SK-N-SH (cell line): ENCODE measurements around the gene SYCE1L. TPM values are rescaled to one million over a fixed set of nuclear protein-coding genes. Genes with fewer than 3 reads are reported as not detected.

Experiments used
- CTCF ChIA-PET: fragments of 300-600, 350-600 bp; formaldehyde crosslinking; extraction: SDS; loops from one replicate; lab custom pipeline; 2021; lab: Yijun Ruan, JAX
- POLR2A ChIA-PET: fragments of 350-600 bp; sonication (Branson Sonifier 250); formaldehyde crosslinking; extraction: SDS; loops from one replicate; lab custom pipeline; 2020; ENCODE audit warnings: antibody characterized with exemption, inconsistent platforms; lab: Yijun Ruan, JAX
- DNase-seq: peaks from one replicate; pipeline ENCODE4 v3.0.0; 2012
- H2AFZ ChIP-seq: fragments of 200-600 bp; sonication (generic); 2 replicates; pipeline ENCODE4 v1.8.1; 2016; ENCODE audit warnings: antibody characterized with exemption, mild to moderate bottlenecking, low read depth
- H3F3A ChIP-seq: fragments of 200-600 bp; sonication (generic); replicated peaks from 2 replicates; pipeline ENCODE3; 2016; ENCODE audit warnings: antibody characterized with exemption, mild to moderate bottlenecking; ENCODE audit not compliant: insufficient read depth
- H3K27ac ChIP-seq, 2 experiments: fragments of 200-500 bp in 1 of 2; fragments of 200-600 bp in 1 of 2; sonication (Bioruptor generic) in 1 of 2; sonication (generic), shearing (Covaris generic) in 1 of 2; 2 replicates each; pipeline versions ENCODE4 v1.5.1 to v1.6.1; 2014 to 2016; ENCODE audit warnings: low read depth in 2 of 2, inconsistent platforms in 1 of 2, low read length in 1 of 2, mild to moderate bottlenecking in 1 of 2, mixed read lengths in 1 of 2
- H3K27me3 ChIP-seq: fragments of 200-600 bp; sonication (generic), shearing (Covaris generic); 2 replicates; pipeline ENCODE4 v1.6.1; 2016; ENCODE audit warnings: mixed run types; ENCODE audit not compliant: insufficient read depth
- H3K36me3 ChIP-seq, 2 experiments: fragments of 200-500 bp in 1 of 2; fragments of 200-600 bp in 1 of 2; sonication (Bioruptor generic) in 1 of 2; sonication (generic) in 1 of 2; replicated peaks in 1 of 2; 2 replicates each; pipeline versions ENCODE3 to v1.5.1; 2014 to 2016; ENCODE audit warnings: low read length in 1 of 2, mild to moderate bottlenecking in 1 of 2; ENCODE audit not compliant: insufficient read depth in 2 of 2, control insufficient read depth in 1 of 2
- H3K4me1 ChIP-seq, 2 experiments: fragments of 200-500 bp in 1 of 2; fragments of 200-600 bp in 1 of 2; sonication (Bioruptor generic) in 1 of 2; sonication (generic), shearing (Covaris generic) in 1 of 2; 2 replicates each; pipeline versions ENCODE4 v1.5.1 to v1.6.1; 2014 to 2016; ENCODE audit warnings: low read depth in 1 of 2, low read length in 1 of 2, mixed run types in 1 of 2; ENCODE audit not compliant: insufficient read depth in 2 of 2, control insufficient read depth in 1 of 2
- H3K4me2 ChIP-seq: fragments of 200-600 bp; sonication (generic), shearing (Covaris generic); 2 replicates; pipeline ENCODE4 v1.6.1; 2017; ENCODE audit warnings: mixed run types
- H3K4me3 ChIP-seq, 2 experiments: fragments of 200-500 bp in 1 of 2; fragments of 200-600 bp in 1 of 2; sonication (Bioruptor generic) in 1 of 2; sonication (generic), shearing (Covaris generic) in 1 of 2; 2 replicates each; pipeline versions ENCODE4 v1.5.1 to v1.8.1; 2014 to 2016; ENCODE audit warnings: low read depth in 2 of 2, inconsistent platforms in 1 of 2, low read length in 1 of 2, mild to moderate bottlenecking in 1 of 2, mixed read lengths in 1 of 2, moderate library complexity in 1 of 2
- H3K79me2 ChIP-seq: fragments of 200-600 bp; sonication (generic); 2 replicates; pipeline ENCODE4 v1.8.1; 2017; ENCODE audit warnings: mild to moderate bottlenecking; ENCODE audit not compliant: insufficient read depth
- H3K9ac ChIP-seq: fragments of 200-600 bp; sonication (generic); 2 replicates; pipeline ENCODE4 v1.6.1; 2017; ENCODE audit warnings: mixed run types
- H3K9me2 ChIP-seq: fragments of 200-600 bp; sonication (generic); 2 replicates; pipeline ENCODE4 v1.6.1; 2017; ENCODE audit warnings: mixed run types
- H3K9me3 ChIP-seq: fragments of 200-600 bp; sonication (generic); 2 replicates; pipeline ENCODE4 v1.6.1; 2017; ENCODE audit warnings: mixed run types, mild to moderate bottlenecking, moderate library complexity
- H4K20me1 ChIP-seq: fragments of 200-600 bp; sonication (generic); 2 replicates; pipeline ENCODE4 v1.6.1; 2017; ENCODE audit warnings: mild to moderate bottlenecking, mixed run types; ENCODE audit not compliant: insufficient read depth
- CTCF ChIP-seq: fragments of 200-600 bp; sonication (generic); IDR thresholded peaks from 2 replicates; pipeline ENCODE4 v1.6.1; 2017; ENCODE audit warnings: antibody characterized with exemption, mild to moderate bottlenecking, moderate library complexity
- ELF1 ChIP-seq: IDR thresholded peaks from 2 replicates; pipeline ENCODE4 v1.4.0; 2012
- EP300 ChIP-seq, 2 experiments: IDR thresholded peaks; 2 replicates each; pipeline versions ENCODE4 v1.4.0 to v1.6.1; 2012; ENCODE audit warnings: borderline replicate concordance in 1 of 2, low read depth in 1 of 2, low read length in 1 of 2
- FOSL2 ChIP-seq: IDR thresholded peaks from 2 replicates; pipeline ENCODE4 v1.4.0; 2012; ENCODE audit warnings: low read depth, mild to moderate bottlenecking, moderate library complexity, borderline replicate concordance
- FOXJ3 ChIP-seq: sonication (generic); formaldehyde crosslinking; IDR thresholded peaks from 2 replicates; pipeline ENCODE4 v1.5.1; 2020; ENCODE audit warnings: mild to moderate bottlenecking, missing genetic modification reagents
- GATA2 ChIP-seq: sonication (generic); formaldehyde crosslinking; IDR thresholded peaks from 2 replicates; pipeline ENCODE4 v1.5.0; 2020; ENCODE audit warnings: mild to moderate bottlenecking, missing genetic modification reagents
- JUND ChIP-seq: IDR thresholded peaks from 2 replicates; pipeline ENCODE4 v1.4.0; 2012
- MEF2A ChIP-seq: IDR thresholded peaks from 2 replicates; pipeline ENCODE4 v1.4.0; 2012; ENCODE audit warnings: low read depth, borderline replicate concordance
- RCOR1 ChIP-seq: fragments of 150-350 bp; IDR thresholded peaks from 2 replicates; pipeline ENCODE4 v1.6.1; 2017; ENCODE audit warnings: antibody characterized with exemption, low read length
- SIN3A ChIP-seq: IDR thresholded peaks from 2 replicates; pipeline ENCODE4 v1.6.1; 2012; ENCODE audit warnings: low read depth, mild to moderate bottlenecking, low read length, moderate library complexity, borderline replicate concordance
- TAF1 ChIP-seq: IDR thresholded peaks from 2 replicates; pipeline ENCODE4 v1.6.1; 2012; ENCODE audit warnings: low read depth, mild to moderate bottlenecking, low read length, moderate library complexity, borderline replicate concordance
- TCF12 ChIP-seq: IDR thresholded peaks from 2 replicates; pipeline ENCODE4 v1.4.0; 2012
- WGBS: methylation state at CpG from one replicate; pipeline ENCODE4 v1.1.6; 2017; ENCODE audit warnings: low lambda C conversion rate; 5-methylcytosine and 5-hydroxymethylcytosine counted together
- polyA plus RNA-seq, 3 experiments: library from polyadenylated mRNA; depleted of rRNA; stranded (reverse); fragments of >200 nt; gene quantifications; 2 replicates each; pipeline ENCODE4 v1.2.3, GENCODE V29; 2012

The SYCE1L gene
- polyA plus RNA-seq, 1 of the 3 experiments (the other 2 are of a cell fraction): 3.5 TPM

- no peaks in the 10 kb centered on the region; the same call in 1 of the 2 replicates for H4K20me1 ChIP-seq
- H3K9me3 ChIP-seq: no peaks in the 10 kb centered on the region
- POLR2A ChIA-PET: no interaction called here
- no peak overlapping the region for H2AFZ ChIP-seq
- H3K9ac ChIP-seq: no peak overlapping the region
- WGBS: 67% methylated on average over 3 of the region's 3 CpGs
- no peaks in the 10 kb centered on the region for H3K79me2 ChIP-seq
- no peaks in the 10 kb centered on the region for H3F3A ChIP-seq
- H3K27me3 ChIP-seq: no peaks in the 10 kb centered on the region
- DNase-seq: no peak
- no peak overlapping the region for H3K4me3 ChIP-seq
- TF ChIP-seq FOXJ3 (CRISPR knock-in tag): no peak
- no peak for TF ChIP-seq JUND
- TF ChIP-seq GATA2 (CRISPR knock-in tag): no peak
- TF ChIP-seq FOSL2: no peak
- no peak for TF ChIP-seq TCF12
- no peak for TF ChIP-seq RCOR1
- TF ChIP-seq, all 33 proteins: peak for 0
- Histone ChIP-seq H3K36me3 (no peaks in the 10 kb centered on the region), H3K27ac (no peak overlapping the region), H3K9me2 (no peaks in the 10 kb centered on the region), H3K4me2 (no peak overlapping the region), H3K4me1 (no peaks in the 10 kb centered on the region)
- CTCF ChIA-PET: no interaction called here
Measured at GRCh38 chr16:77220427-77220826, 21.2 kb downstream of the SYCE1L start.

- Histone ChIP-seq H3K4me3 (no peak overlapping the region), H3K9ac (no peak overlapping the region), H3K36me3 (no peaks in the 10 kb centered on the region), H3K9me2 (no peaks in the 10 kb centered on the region), H4K20me1 (no peaks in the 10 kb centered on the region; the same call in 1 of the 2 replicates), H3K27ac (no peak overlapping the region), H3K4me2 (no peak overlapping the region), H3F3A (no peaks in the 10 kb centered on the region), H3K9me3 (no peaks in the 10 kb centered on the region), H3K4me1 (no peaks in the 10 kb centered on the region), H3K27me3 (no peaks in the 10 kb centered on the region), H2AFZ (no peak overlapping the region), H3K79me2 (no peaks in the 10 kb centered on the region)
- no peak for TF ChIP-seq SIN3A
- no peak for TF ChIP-seq EP300 (IDR thresholded peaks at IDR 0.05; ENCODE audit: borderline replicate concordance in 1 of 2, low read depth in 1 of 2, low read length in 1 of 2)
- TF ChIP-seq ELF1: no peak
- TF ChIP-seq GATA2 (CRISPR knock-in tag): no peak
- TF ChIP-seq MEF2A: no peak
- TF ChIP-seq RCOR1: no peak
- no peak for TF ChIP-seq FOSL2
- no peak for DNase-seq
- ChIA-PET POLR2A (no interaction called here), CTCF (no interaction called here)
- WGBS: 94% methylated on average over 4 of the region's 4 CpGs
Measured at GRCh38 chr16:77221482-77221881, 22.3 kb downstream of the SYCE1L start.

- H3K4me3 ChIP-seq: no peak overlapping the region; a peak in 1 of 4 replicates
Measured at GRCh38 chr16:77223184-77223583, 24.0 kb downstream of the SYCE1L start.

More at GRCh38 chr16:77223184-77223583, 24.0 kb downstream of the SYCE1L start:
- no peaks in the 10 kb centered on the region for H3K36me3 ChIP-seq
- ChIA-PET CTCF (interaction anchor here (1.2 to 2.1 kb wide), 5 partner anchors 8 to 361 kb away, joined by 4 to 10 read pairs (median 5); no protein-coding TSS in a partner anchor), POLR2A (no interaction called here)
- no peaks in the 10 kb centered on the region for H3K27me3 ChIP-seq
- H3K79me2 ChIP-seq: no peaks in the 10 kb centered on the region
- H2AFZ ChIP-seq: no peak overlapping the region
- no peaks in the 10 kb centered on the region for H3K4me1 ChIP-seq
- H3K9me3 ChIP-seq: no peaks in the 10 kb centered on the region
- WGBS: 85% methylated on average over 10 of the region's 10 CpGs
- DNase-seq: peak; percentile 35
- no peaks in the 10 kb centered on the region for H3F3A ChIP-seq
- no peak overlapping the region for H3K9ac ChIP-seq
- H4K20me1 ChIP-seq: no peaks in the 10 kb centered on the region; the same call in 1 of the 2 replicates
- no peak overlapping the region for H3K4me2 ChIP-seq
- no peaks in the 10 kb centered on the region for H3K9me2 ChIP-seq
- H3K27ac ChIP-seq: no peak overlapping the region
- TF ChIP-seq TAF1 (no peak), CTCF (peak; percentile 53)
